GM11168 (cell line): ENCODE data around the gene RBM7.

Experiments used
- in situ Hi-C: fragments of 300-500 bp; cut with MboI; formaldehyde crosslinking; loops from one replicate; pipeline ENCODE4 v1.12.0; 2022; ENCODE audit warnings: low sequenced_read_pairs; ENCODE audit not compliant: unreplicated experiment

The RBM7 gene, protein sequence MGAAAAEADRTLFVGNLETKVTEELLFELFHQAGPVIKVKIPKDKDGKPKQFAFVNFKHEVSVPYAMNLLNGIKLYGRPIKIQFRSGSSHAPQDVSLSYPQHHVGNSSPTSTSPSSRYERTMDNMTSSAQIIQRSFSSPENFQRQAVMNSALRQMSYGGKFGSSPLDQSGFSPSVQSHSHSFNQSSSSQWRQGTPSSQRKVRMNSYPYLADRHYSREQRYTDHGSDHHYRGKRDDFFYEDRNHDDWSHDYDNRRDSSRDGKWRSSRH

DNA sequence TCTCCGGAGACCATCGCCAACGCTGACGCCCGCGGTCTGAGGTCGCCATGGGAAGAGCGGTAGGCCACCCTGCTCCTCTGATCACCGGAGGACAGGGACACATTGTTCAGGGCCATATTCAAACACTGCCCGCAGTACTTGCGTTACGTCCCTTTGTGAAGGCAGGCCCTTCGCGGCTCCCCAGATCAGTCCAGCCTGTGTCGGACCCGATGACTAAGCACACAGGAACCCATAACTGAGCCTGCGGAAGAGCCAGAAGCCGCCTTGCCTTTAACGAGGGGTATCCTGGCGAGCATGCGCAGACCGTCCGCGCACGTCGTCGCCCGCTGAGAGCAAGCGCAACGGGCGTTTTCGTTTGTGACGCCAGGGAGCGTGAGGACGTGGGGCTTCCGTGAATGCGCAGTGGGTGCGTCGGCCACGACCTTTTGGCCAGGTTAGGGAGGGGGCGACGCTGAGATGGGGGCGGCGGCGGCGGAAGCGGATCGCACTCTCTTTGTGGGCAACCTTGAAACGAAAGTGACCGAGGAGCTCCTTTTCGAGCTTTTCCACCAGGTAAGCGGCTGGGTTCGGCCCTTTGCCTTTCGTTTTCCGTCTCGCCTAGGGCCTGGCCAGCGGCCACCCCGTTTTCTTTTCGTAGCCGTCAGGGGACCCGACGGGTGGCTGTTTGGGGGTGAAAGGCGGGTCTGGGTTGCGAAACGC, at the start of gene RBM7, which contains the start of gene C11orf71:
RBM7 (plus strand) TSS at position 451 of the 699 bp plus-strand sequence; CDS start at position 457, 6 bp downstream.
C11orf71 (minus strand) TSS at position 296 of the 699 bp plus-strand sequence; CDS start at position 116, 180 bp downstream.
- in situ Hi-C loops, result no loop called here

DNA sequence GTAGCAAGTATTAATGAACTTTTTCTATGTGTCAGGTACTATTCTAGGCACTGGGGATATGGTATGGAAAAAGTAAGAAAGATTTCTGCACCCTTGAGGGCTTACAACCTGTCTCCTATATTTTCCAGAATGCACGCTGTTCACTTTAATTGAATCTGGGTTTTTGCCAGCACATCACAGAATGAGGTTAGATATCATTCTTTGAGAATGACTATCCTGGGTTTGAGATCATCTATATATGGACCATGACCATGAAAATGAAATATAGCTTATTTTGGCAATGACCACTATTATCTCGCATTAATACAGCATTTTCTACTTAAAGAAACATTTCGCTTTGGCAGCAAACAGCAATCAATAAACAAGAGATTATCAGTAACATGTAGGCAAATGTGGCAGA, 47.0 kb upstream of the RBM7 start:
- in situ Hi-C loops, result loop anchor here (25.0 kb wide), 1 partner anchor 234 kb away; the partner anchor contains the start of gene NXPE4

GRCh38 chr11:114354076-114354475, 46.4 kb upstream of the RBM7 start:
- in situ Hi-C loops, result loop anchor here (25.0 kb wide), 1 partner anchor 233 kb away; the partner anchor contains the start of gene NXPE4

DNA sequence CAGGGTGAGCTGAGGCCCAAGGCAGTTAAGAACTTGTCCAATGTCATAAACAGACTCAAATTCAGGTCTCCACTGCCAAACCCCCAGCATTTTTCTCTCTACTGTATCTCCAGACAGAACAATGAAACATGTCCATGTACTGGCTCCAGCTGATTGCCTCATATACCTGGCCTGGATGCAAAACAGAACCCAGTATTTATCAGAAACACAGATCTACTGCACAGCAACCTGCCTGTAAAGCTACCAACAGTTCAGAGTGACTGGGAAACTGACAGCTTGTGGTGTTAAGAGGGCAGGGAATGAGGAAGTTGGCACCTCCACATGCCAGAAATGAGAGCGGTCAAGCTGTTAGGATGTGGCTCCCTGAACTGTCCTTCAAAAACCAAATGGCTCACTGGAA, 41.8 kb upstream of the RBM7 start:
- in situ Hi-C loops, result loop anchor here (25.0 kb wide), 1 partner anchor 229 kb away; the partner anchor contains the start of gene NXPE4

DNA sequence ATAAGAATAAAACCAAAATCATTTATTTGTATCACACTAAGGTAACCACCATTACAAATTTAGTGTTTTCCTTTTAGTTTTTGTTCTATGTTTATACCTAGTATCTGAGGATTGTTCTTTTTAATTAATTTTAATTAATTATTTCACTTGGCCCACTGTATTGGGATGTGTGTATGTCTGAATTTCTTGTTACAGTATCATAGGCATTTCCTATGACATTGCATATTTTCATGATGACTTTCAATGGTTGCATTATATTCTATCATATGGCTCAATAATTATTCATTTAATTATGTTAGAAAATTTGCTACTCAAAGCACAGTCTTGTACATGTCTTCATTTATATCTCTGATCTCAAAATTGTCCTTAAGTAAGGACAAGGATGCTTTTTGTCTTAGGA, 41.1 kb upstream of the RBM7 start:
- in situ Hi-C loops, result loop anchor here (25.0 kb wide), 1 partner anchor 228 kb away; the partner anchor contains the start of gene NXPE4

GRCh38 chr11:114362326-114362725, 38.1 kb upstream of the RBM7 start:
- in situ Hi-C loops, result loop anchor here (25.0 kb wide), 1 partner anchor 225 kb away; the partner anchor contains the start of gene NXPE4

DNA sequence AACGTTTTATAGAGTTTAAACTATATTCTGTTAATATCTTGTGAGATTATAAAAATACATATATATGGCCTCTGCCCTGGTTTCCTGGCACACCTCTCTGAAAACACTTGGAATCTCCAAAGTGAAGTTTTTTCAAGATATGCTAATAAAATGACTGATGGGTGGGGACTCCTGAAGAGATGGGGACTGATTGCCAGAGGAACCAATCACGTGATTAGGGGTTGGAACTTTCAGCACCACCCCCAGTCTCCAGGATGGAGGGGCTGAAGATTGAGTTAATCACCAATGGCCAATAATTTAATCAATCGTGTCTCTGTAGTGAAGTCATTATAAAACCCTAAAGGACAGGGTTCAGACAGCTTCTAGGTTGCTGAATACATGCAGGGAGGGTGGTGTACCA, 37.5 kb upstream of the RBM7 start:
- in situ Hi-C loops, result loop anchor here (25.0 kb wide), 1 partner anchor 224 kb away; the partner anchor contains the start of gene NXPE4

DNA sequence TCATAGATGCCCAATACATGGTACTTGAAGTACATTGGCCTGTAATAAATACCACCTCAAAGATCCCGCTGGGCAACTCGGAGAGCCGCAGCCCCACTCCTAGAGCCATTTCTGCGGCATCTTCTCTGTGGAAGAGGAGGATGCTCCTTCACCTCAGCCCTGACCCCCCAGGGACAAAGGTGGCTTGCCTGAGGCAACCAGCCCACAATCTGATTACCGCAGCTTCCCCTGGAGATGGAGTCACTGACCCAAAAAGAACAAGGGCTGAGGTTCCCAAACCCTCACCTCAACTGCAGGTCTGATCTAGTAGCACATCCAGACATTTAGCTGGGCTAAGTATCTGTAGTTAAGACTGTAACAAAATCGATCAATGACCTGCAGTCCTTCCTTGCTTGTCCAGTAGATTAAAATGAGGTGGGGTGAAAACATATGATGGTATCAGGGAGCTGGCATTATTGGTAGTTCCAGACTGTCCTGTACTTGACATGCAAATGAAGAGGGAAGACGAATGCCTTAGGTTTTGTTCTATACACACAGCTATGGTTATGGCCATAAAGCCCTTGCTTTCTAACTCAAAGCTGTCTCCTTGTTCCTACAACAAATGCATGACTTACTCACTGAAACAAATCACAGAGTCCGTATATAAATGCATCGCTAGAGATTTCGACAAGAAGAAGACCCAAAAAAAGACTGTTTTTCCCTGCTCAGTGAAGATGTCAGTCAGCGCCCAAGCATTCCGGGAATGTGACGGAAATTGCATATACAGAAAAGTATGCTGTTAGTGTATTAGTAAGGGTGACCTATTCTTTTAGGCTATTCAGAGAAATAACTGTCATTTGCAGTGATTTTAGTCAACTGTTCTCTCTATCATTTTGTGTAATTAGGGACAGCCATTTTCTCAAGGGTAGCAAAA, 33.9 kb upstream of the RBM7 start:
- in situ Hi-C loops, result loop anchor here (25.0 kb wide), 1 partner anchor 221 kb away; the partner anchor contains the start of gene NXPE4

GRCh38 chr11:114367244-114367957, 33.1 kb upstream of the RBM7 start:
- in situ Hi-C loops, result loop anchor here (25.0 kb wide), 1 partner anchor 220 kb away; the partner anchor contains the start of gene NXPE4

GRCh38 chr11:114368918-114369680, 31.4 kb upstream of the RBM7 start:
- in situ Hi-C loops, result loop anchor here (25.0 kb wide), 1 partner anchor 218 kb away; the partner anchor contains the start of gene NXPE4

GRCh38 chr11:114375052-114375451, 25.4 kb upstream of the RBM7 start:
- in situ Hi-C loops, result no loop called here

DNA sequence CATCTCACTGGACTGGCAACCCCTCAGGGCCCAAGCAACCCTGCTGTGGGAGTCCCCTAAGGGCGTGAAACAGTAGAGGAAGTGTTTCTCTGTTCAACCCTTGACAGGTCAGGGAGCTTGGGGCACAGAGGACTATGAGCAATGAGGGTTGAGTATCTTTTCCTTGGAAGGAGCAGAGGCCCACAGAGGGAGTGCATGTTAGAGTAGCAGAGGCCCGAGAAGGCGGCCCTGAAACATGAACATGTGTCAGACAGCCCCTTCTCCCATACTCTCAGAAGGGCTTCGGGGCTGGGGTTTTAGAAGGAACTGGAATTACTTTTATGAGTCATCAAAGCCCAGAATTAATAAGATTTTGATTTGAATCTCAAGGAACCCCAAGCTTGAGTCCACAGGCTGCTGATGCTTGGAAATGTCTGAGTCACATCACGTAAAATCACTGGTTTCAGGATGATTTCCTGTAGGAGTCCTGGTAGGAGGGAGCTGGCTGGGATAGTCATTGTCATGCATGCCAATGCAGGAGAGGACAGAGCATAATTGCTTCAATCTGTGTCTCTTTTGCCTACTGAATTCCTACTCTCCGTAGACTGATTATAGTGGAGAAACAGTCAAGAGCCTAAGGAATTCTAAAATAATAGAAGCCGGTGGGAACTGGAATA, 22.7 kb upstream of the RBM7 start:
- in situ Hi-C loops, result no loop called here

GRCh38 chr11:114379394-114380069, 20.9 kb upstream of the RBM7 start:
- in situ Hi-C loops, result no loop called here

DNA sequence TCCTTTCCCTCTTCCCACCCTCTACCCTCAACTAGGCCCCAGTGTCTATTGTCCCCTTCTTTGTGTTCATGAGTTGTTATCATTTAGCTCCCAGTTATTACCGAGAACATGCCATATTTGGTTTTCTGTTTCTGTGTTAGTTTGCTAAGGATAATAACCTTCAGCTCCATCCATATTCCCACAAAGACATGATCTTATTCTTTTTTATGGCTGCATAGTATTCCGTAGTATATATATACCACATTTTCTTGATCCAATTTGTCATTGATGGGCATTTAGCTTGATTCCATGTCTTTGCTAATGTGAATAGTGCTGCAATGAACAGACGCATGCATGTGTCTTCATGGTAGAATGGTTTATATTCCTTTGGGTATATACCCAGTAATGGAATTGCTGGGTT, 18.0 kb upstream of the RBM7 start:
- in situ Hi-C loops, result no loop called here

- in situ Hi-C loops, result no loop called here
Measured at GRCh38 chr11:114384487-114384886, 16.0 kb upstream of the RBM7 start.

- in situ Hi-C loops, result no loop called here
Measured at GRCh38 chr11:114386131-114386530, 14.3 kb upstream of the RBM7 start.

- in situ Hi-C loops, result no loop called here
Measured at GRCh38 chr11:114386545-114386944, 13.9 kb upstream of the RBM7 start.
